Measurements from ENCODE around the gene SNX13.

DNA sequence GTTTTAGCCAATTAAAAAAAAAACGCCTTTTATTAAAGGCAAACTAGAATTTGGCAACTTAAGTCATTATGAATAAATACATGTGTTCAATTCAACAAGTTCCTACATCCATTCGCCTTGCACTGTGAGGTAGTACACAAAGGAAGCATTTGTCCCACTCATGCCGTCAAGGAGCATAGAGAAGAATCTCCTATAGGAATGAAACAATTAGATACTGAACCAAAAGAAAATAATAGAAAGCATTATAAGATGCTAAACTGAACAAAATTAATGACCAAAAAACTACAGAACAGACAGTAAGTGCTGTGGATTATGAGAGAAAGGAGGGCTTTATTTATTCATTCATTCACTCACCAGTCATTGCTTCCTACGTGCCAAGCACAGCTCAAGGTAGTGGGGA is 42.2 kb downstream of the SNX13 start:
- TF ChIP-seq, protein P1, sequence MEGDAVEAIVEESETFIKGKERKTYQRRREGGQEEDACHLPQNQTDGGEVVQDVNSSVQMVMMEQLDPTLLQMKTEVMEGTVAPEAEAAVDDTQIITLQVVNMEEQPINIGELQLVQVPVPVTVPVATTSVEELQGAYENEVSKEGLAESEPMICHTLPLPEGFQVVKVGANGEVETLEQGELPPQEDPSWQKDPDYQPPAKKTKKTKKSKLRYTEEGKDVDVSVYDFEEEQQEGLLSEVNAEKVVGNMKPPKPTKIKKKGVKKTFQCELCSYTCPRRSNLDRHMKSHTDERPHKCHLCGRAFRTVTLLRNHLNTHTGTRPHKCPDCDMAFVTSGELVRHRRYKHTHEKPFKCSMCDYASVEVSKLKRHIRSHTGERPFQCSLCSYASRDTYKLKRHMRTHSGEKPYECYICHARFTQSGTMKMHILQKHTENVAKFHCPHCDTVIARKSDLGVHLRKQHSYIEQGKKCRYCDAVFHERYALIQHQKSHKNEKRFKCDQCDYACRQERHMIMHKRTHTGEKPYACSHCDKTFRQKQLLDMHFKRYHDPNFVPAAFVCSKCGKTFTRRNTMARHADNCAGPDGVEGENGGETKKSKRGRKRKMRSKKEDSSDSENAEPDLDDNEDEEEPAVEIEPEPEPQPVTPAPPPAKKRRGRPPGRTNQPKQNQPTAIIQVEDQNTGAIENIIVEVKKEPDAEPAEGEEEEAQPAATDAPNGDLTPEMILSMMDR (IDR thresholded peaks at IDR 0.05; ENCODE audit: low read depth, low read length): no peak
- no peak for TF ChIP-seq POLR2A (IDR thresholded peaks at IDR 0.05; ENCODE audit: extremely low read depth, insufficient read length)
